Esophagus muscularis mucosa (tissue), 4 donors: ENCODE measurements around the gene SLC29A4. TPM values are rescaled to one million over a fixed set of nuclear protein-coding genes. Genes with fewer than 3 reads are reported as not detected.
A peak's percentile ranks its signal among the peaks of the same experiment; 100 is the strongest.

Experiments
- DNase-seq: peaks from one replicate; pipeline ENCODE4 v3.0.0-alpha.2; 2017; ENCODE audit errors: extremely low spot score
- H3K27ac ChIP-seq, 4 donors: fragments of 200-600 bp; sonication (generic); replicated peaks in 1 of 4; 1 replicate in 3 of 4; 2 replicates in 1 of 4; pipeline ENCODE4 v1.5.1; 2016 to 2019; ENCODE audit warnings: mild to moderate bottlenecking in 1 of 4
- H3K27me3 ChIP-seq, 4 donors: fragments of 200-600 bp; sonication (generic); one replicate each; pipeline versions ENCODE4 v1.5.1 to v1.6.0; 2016 to 2019
- H3K36me3 ChIP-seq, 4 donors: fragments of 200-600 bp; sonication (generic); one replicate each; pipeline ENCODE4 v1.5.1; 2016 to 2019
- H3K4me1 ChIP-seq, 4 donors: fragments of 200-600 bp; sonication (generic); one replicate each; pipeline ENCODE4 v1.5.1; 2016 to 2019
- H3K4me3 ChIP-seq, 4 donors: fragments of 200-600 bp; sonication (generic); 1 replicate in 2 of 4; 2 replicates in 2 of 4; pipeline ENCODE4 v1.5.1; 2016 to 2019; ENCODE audit warnings: mild to moderate bottlenecking in 4 of 4, moderate library complexity in 1 of 4
- H3K9me3 ChIP-seq, 4 donors: fragments of 200-600 bp; sonication (generic); 1 replicate in 3 of 4; 2 replicates in 1 of 4; pipeline ENCODE4 v1.5.1; 2016 to 2019
- CTCF ChIP-seq, 3 experiments: fragments of 200-600 bp in 2 of 3; fragments of 450-650 bp in 1 of 3; sonication (generic) in 2 of 3; IDR thresholded peaks; one replicate each; pipeline ENCODE4 v1.5.1; 2017 to 2019; ENCODE audit warnings: antibody characterized with exemption in 3 of 3, mild to moderate bottlenecking in 2 of 3, moderate library complexity in 1 of 3
- POLR2AphosphoS5 ChIP-seq, 2 donors: sonication (generic); formaldehyde crosslinking; IDR thresholded peaks; one replicate each; pipeline ENCODE4 v1.6.1; 2017; ENCODE audit warnings: antibody characterized with exemption in 2 of 2
- WGBS: methylation state at CpG from one replicate; pipeline ENCODE4 v1.1.5; 2018; 5-methylcytosine and 5-hydroxymethylcytosine counted together
- intact Hi-C: fragments of 100-400 bp; cut with DNase I; formaldehyde crosslinking; loops from one replicate; pipeline ENCODE4 v1.15.1; 2023
- total RNA-seq, 4 donors: library from RNA; depleted of rRNA; stranded (reverse); fragments of >200 nt; gene quantifications; one replicate each; pipeline versions ENCODE4 v1.1.0 to v1.2.1, GENCODE V29; 2016

Gene SLC29A4
- total RNA-seq, 4 donors from 2014 or later, result 2.5 to 6.3 (median 4.1) TPM

GRCh38 chr7:5354460-5355232, 71.9 kb downstream of the SLC29A4 start:
- H3K27me3 ChIP-seq, result no peaks in the 10 kb centered on the region
- intact Hi-C loops, result no loop called here
- WGBS, result 11% methylated on average over 17 of the region's 17 CpGs
- peaks cover 36 to 85% (median 76%) of the 10 kb centered on the region in 4 donors for H3K36me3 ChIP-seq
- no peaks in the 10 kb centered on the region for H3K9me3 ChIP-seq
- no peak for DNase-seq
- H3K4me1 ChIP-seq, result peaks cover 24 to 99% (median 96%) of the 10 kb centered on the region in 4 donors
- TF ChIP-seq CTCF (IDR thresholded peaks at IDR 0.05) (no peak), POLR2AphosphoS5 (IDR thresholded peaks at IDR 0.05) (peak; percentile 68 to 74)
- peak overlapping the region; percentile 50 to 81 (median 70) for H3K27ac ChIP-seq
- H3K4me3 ChIP-seq, result peak overlapping the region; percentile 4 to 28 (median 16)

Other genes starting within 250 kb of the SLC29A4 start
- gene RBAK, start 237.1 kb upstream of the SLC29A4 start, total RNA-seq, result 10 to 100 TPM in 1 of 4 donors, 1 to 10 TPM in 3; 8.6 to 10.4 (median 9.5) TPM
- gene WIPI2, start 92.7 kb upstream of the SLC29A4 start, total RNA-seq, result 10 to 100 TPM; 50.4 to 81.8 (median 60.2) TPM
- gene TNRC18, start 140.9 kb downstream of the SLC29A4 start, total RNA-seq, result 100 to 1,000 TPM; 101 to 277 (median 166) TPM
- 10 to 100 TPM in 2 of 4 donors, 1 to 10 TPM in 2; 4.6 to 12.7 (median 8.4) TPM for gene FBXL18, start 230.9 kb downstream of the SLC29A4 start, total RNA-seq
- over 10,000 TPM in 2 of 4 donors, 1,000 to 10,000 TPM in 2; 7,343 to 12,848 (median 9,443) TPM for gene ACTB, start 247.7 kb downstream of the SLC29A4 start, total RNA-seq